GM12875 (cell line): ENCODE measurements around the gene GOLGA8H.
"Not testable (repeated sequence)": the region's sequence is repeated elsewhere in the genome, so short reads cannot be mapped to it uniquely, and the experiment has no call there.

Experiments
- H3K4me3 ChIP-seq: one replicate; pipeline ENCODE4 v1.5.1; 2011; ENCODE audit warnings: low read depth, low read length, control low read depth
- TF ChIP-seq, protein P1 (sequence below): IDR thresholded peaks from 2 replicates; pipeline ENCODE4 v1.5.1; 2011; ENCODE audit warnings: low read depth, mild to moderate bottlenecking, control low read depth, inconsistent platforms, low read length, moderate library complexity, borderline replicate concordance; ENCODE audit not compliant: insufficient read depth

GOLGA8H gene, protein sequence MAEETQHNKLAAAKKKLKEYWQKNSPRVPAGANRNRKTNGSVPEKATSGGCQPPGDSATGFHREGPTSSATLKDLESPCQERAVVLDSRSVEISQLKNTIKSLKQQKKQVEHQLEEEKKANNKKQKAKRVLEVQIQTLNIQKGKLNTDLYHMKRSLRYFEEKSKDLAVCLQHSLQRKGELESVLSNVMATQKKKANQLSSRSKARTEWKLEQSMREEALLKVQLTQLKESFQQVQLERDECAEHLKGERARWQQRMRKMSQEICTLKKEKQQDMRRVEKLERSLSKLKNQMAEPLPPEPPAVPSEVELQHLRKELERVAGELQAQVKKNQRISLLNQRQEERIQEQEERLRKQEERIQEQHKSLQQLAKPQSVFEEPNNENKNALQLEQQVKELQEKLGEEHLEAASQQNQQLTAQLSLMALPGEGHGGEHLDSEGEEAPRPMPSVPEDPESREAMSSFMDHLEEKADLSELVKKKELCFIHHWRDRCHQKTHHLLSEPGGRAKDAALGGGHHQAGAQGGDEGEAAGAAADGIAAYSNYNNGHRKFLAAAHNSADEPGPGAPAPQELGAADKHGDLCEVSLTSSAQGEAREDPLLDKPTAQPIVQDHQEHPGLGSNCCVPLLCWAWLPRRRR

DNA sequence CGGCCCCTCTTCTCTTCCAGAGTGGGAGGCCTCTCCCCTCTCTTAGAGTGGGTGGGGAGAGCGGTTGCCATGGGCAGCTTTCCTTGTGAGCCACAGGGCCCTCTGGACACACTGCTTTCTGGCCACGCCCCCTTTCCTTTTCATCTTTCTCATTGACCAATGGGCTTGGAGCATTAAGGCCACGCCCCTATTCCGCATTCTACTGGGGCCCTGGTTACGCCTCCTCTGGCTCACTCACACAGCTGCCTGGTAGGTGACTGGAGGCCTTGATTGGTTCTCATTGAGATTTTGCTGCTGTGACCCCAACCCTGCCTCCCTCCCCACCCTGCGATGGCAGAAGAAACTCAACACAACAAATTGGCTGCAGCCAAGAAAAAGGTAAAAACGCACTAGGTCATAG lies at the start of gene GOLGA8H:
Gene GOLGA8H (plus strand): TSS at position 233 of the 400 bp plus-strand sequence. CDS start 98 bp downstream, at position 331.
- not testable (repeated sequence) for H3K4me3 ChIP-seq

DNA sequence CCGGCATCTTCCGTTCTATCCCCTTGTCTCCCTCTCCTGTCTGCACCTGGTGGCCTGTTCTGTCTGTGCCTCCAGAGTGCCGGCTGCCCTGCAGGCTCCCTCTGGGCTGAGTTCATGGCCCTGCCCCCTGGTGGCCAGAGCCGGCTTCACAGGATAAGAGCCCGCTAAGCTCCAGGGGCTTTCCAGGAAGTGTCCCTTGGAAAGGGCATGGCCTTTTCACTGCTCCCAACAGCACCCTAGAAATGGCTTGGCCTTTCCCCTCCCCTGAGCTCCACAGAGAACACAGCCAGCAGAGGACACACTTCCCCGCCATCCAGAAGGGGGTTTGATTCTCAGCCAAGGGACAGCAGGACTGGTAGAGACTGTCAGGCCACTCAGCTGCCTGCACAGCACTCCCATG lies 36.9 kb upstream of the GOLGA8H start:
- H3K4me3 ChIP-seq: not testable (repeated sequence)

DNA sequence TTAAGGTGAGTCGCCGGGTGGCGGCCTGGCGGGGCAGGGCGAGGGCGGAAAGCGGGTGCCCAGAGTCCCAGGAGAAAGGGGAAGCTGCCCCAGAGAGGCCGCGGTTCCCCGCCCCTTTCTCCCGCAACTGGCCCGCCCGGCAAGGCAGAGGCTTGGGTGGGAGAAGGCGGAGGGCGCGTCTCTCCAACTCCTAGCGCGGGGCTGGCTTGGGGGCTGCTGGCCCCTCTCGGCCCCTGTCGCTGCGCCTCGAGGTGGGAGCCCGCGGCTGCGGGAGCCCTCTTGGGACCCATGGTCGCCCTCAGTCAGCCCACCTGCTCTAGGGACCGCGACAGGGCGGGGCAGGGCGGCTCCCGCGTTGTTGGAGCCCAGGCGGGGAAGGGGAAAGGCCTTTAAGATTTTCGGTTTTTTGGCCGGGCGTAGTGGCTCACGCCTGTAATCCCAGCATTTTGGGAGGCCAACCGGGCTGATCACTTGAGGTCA lies 30.8 kb upstream of the GOLGA8H start:
- H3K4me3 ChIP-seq: not testable (repeated sequence)

DNA sequence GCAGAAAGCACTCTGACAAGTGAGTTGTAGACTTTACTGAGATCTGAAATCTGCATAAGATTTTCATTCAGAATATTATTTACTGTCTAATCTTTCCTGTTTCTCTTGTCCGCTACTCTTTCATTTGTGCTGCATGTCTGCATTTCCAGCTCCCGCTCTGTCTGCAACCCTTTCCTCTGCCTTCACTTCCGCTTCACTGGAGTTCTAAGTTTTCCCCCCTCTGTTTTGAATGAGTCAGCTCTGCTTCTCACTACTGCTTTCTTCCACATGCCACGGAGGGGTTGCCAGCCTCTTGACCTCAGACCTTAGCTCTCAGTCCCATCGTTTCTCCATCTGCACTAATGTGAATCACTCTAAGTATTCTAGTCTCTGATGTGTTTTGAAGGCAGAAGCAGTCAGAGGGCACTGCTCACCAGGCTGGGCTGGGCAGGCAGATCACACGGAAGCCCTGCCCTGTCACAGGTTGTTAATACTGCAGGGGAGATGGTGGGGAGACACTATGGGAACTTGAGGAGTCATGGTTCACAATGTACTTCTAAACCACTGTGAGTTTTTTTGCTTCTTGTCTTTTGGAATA lies 24.3 kb upstream of the GOLGA8H start:
- not testable (repeated sequence) for H3K4me3 ChIP-seq

DNA sequence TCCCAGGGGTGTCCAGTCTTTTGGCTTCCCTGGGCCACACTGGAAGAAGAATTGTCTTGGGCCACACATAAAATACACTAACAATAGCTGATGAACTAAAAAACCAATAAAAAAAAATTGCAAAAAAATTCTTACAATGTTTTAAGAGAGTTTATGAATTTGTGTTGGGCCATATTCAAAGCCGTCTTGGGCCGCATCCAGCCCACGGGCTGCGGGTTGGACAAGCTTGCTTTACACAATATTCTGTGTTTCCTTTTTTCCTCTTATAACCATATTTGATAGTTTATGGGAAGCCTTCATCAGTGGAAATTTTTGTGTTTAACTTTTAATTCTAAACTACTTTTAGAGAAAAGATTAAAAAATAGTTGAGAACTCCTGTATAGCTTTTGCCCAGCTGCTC lies 23.1 kb upstream of the GOLGA8H start:
- not testable (repeated sequence) for H3K4me3 ChIP-seq

DNA sequence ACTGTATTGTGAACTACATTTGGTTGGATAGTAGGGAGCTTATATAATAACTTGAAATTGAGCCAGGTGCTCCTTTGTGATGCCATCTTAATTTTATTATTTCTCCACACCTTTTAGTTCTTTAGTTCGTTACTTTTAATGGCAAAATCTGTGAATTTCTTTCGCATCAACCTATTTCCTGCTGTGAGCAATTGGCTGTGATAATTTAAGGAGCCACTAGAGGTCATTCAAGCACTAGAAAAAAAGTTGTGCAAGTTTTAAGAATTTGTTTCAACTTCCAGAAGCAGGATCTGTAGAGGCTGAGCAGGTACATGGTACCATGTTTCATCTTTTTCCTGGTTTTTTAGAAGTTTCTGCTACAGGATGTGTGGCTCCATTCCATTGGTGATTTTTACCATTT lies 4.9 kb upstream of the GOLGA8H start:
- H3K4me3 ChIP-seq: not testable (repeated sequence)

DNA sequence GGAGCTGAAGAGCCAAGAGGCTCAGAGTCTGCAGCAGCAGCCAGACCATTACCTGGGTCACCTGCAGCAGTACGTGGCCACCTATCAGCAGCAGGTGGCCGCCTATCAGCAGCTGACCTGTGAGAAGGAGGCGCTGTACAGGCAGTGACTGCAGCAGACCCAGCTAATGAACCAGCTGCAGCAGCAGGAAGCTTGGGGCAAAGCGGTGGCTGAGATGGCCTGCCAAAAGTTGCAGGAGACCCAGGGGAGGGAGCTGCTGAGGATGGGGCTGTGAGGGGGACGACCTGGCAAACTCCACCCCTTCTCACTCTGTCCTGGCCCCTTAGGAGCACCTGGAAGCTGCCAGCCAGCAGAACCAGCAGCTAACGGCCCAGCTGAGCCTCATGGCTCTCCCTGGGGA lies 8.4 kb downstream of the GOLGA8H start:
- H3K4me3 ChIP-seq: not testable (repeated sequence)

DNA sequence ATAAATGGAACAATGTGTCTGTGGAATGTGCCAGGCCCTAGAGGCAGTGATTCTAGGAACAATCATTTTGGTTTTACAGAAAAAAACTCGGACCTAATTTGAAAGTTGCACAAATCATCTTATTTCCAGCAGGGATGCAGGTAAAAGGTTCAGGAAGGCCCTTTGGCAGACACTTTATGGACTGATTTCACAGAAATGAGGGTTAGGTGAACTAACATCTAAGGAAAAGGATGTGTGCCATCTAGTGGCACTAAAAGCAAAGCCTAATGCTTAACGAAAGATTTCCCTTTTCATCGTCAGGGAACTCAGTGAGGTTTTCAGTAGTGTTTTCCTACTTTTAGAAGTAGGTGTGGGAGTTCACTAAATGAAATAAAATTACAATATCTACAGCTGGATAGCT lies 17.5 kb downstream of the GOLGA8H start:
- H3K4me3 ChIP-seq: not testable (repeated sequence)

DNA sequence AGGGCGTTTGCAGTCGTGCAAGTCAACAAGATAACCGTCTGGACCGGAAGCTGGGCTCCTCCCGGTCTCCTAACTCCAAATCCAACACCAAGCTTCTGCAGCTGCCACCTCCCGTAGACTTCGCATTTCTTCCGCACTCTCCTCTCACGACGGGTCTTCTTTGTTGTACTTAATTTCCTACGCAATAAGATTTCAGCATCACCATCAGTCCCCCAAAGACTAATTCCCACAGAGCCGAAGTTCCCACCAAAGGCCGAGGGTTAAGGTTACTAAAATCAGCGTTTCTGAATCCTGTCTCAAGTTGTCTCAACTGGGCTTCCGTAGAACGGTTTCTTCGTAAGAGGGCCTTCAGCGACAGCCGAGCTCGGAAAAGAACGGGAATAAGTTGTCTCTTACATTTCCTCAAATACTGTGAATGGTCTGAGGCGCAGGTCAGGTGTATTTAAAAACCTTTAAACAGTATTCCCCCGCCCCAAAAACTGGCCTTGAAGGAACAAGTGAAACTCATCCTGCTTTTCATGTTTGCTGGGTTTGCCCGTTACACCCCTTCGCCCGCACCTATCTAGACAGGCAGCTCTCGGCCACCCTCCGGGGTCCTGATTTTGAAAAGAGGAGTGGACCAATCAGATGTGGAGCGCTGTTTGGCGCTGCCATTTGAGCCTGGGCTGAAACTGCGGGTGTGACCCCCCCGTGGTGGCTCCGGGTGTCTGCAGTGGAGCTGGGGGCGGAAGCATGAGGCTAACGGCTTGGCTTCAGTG lies 21.8 kb downstream of the GOLGA8H start, which contains the start of gene ARHGAP11B:
Gene ARHGAP11B (plus strand): TSS at position 693 of the 758 bp plus-strand sequence.
- H3K4me3 ChIP-seq: peak within 1 kb of the TSS; percentile 60
- TF ChIP-seq, protein P1, sequence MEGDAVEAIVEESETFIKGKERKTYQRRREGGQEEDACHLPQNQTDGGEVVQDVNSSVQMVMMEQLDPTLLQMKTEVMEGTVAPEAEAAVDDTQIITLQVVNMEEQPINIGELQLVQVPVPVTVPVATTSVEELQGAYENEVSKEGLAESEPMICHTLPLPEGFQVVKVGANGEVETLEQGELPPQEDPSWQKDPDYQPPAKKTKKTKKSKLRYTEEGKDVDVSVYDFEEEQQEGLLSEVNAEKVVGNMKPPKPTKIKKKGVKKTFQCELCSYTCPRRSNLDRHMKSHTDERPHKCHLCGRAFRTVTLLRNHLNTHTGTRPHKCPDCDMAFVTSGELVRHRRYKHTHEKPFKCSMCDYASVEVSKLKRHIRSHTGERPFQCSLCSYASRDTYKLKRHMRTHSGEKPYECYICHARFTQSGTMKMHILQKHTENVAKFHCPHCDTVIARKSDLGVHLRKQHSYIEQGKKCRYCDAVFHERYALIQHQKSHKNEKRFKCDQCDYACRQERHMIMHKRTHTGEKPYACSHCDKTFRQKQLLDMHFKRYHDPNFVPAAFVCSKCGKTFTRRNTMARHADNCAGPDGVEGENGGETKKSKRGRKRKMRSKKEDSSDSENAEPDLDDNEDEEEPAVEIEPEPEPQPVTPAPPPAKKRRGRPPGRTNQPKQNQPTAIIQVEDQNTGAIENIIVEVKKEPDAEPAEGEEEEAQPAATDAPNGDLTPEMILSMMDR: 0 out of 2 replicates have a peak, but pooled peaks have one; percentile 12

DNA sequence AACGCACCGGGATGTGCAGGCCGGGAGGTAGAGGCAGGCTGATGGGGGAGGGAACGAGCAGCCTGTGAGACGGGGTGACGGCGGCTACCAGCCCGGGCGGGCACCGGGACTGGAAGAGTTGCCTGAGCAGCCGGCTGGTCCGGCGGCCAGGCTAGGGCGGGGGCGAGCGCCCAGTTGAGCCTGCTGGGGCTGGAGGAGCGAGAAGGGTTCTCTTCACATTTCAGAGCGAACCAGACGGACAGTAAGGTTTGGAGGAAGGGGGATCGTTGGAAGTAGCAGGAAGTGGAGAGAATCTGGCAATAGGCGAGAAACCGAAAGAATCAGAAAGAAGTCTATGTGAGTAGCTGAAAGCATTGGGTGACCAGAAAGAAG lies 22.4 kb downstream of the GOLGA8H start:
- H3K4me3 ChIP-seq: peak overlapping the region; percentile 60

DNA sequence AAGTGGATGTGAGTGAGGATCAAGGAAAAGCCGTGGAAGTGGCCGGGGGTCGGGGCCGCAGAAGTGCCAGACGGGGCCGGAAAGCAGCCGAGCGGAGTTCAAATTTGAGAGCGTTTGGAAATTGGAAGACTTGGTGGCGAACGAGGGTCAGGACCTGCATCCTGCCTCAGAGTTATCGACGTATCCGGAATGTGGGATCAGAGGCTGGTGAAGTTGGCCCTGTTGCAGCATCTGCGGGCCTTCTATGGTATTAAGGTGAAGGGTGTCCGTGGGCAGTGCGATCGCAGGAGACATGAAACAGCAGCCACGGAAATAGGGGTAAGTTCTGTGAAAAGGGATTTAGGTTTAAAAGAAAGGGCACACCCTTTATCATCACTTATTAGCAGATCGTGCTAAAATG lies 22.8 kb downstream of the GOLGA8H start:
- peak overlapping the region; percentile 60 for H3K4me3 ChIP-seq

DNA sequence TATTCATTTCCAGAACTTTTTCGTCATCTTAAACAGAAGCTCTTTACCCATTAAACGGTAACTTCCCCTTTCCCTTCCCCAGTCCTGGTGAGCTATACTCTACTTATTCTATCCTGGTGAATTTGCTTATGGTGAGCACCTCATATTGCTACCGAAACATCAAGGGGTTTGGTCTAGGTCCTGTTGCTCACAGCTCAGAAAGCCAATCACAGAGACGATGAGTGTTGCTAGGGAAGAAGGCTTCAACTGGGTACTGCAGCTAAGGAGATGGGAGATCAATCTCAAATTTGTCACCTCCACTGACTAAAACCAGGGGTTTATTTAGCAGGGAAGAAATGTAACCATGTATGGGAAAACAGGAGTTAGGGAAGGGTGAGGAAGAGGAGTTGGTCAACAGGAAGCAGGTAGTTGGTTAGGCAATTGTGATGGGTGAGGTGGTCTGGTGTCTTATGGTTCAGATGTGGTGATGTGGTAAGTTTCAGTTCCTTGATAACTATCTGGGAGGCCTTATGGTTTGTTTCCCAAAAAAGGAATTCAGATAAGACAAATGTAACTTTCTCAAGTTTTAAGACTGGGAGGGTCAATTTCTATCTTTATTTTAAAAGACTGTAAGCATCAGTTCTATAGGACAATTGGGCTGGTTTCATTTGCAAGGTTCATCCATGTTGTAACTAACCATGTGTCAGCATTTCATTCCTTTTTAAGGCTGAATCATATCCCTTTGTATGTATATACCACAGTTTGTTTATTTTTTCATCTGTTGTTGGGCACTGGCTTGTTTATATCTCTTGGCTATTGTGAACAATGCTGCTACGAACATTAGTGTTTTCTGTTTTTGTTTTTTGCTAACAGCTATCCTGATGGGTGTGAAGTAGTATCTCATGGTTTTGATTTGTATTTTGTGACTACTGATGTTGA lies 46.4 kb downstream of the GOLGA8H start:
- no peak overlapping the region for H3K4me3 ChIP-seq
- TF ChIP-seq, protein P1: no peak

DNA sequence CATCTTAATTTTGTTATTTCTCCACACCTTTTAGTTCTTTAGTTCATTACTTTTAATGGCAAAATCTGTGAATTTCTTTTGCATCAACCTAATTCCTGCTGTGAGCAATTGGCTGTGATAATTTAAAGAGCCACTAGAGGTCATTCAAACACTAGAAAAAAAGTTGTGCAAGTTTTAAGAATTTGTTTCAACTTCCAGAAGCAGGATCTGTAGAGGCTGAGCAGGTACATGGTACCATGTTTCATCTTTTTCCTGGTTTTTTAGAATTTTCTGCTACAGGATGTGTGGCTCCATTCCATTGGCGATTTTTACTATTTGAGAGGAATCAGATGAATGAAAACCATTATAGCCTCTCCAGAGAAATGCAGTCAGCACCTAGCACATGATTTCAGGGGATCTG lies 57.3 kb downstream of the GOLGA8H start:
- not testable (repeated sequence) for H3K4me3 ChIP-seq
